CD4-positive, alpha-beta T cell treated with Interleukin-2 at 100 ng/mL for 4 hours (primary cell): ENCODE results near the gene DR1.
A peak's percentile ranks its signal among the peaks of the same experiment; 100 is the strongest.
"Not testable (repeated sequence)": the region's sequence is repeated elsewhere in the genome, so short reads cannot be mapped to it uniquely, and the experiment has no call there.

Experiments
- DNase-seq: peaks from one replicate; pipeline ENCODE4 v3.0.0-alpha.2; 2020; ENCODE audit warnings: low spot score

The DR1 gene

DNA sequence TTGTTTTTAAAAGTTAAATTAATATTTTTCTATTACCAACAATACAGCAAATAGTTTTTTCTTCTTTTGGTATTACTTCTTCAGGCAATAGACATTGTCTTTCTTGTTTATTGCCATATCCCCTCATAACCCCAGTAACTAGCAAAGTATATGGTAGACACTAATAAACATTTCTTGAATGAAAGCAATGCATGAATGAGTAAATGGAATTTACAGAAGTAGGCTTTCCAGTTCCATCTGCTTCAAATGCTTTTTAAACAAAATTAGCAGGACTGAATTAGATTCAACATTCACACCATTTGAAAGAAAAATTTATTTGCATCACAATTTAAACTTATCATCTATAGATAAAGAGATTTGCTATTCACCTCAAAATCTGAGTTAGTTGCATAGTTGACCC, 5.6 kb upstream of the DR1 start:
- DNase-seq: no peak

DNA sequence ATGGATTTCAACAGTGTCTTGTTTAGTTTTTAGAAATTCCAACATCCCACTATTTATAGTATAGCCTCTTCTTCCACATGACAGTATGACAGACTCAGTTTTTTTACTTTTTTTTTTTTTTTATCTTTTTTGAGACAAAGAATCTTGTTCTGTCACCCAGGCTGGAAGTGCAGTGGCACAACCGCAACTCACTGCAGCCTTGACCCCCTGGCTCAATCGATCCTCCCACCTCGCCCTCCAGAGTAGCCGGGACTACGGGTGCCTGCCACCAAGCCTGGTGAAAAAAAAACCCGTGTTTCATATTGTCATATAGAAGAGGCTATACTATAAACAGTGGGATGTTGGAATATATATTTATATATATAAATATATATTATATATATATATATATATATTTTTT, 1.2 kb upstream of the DR1 start:
- DNase-seq: no peak

DNA sequence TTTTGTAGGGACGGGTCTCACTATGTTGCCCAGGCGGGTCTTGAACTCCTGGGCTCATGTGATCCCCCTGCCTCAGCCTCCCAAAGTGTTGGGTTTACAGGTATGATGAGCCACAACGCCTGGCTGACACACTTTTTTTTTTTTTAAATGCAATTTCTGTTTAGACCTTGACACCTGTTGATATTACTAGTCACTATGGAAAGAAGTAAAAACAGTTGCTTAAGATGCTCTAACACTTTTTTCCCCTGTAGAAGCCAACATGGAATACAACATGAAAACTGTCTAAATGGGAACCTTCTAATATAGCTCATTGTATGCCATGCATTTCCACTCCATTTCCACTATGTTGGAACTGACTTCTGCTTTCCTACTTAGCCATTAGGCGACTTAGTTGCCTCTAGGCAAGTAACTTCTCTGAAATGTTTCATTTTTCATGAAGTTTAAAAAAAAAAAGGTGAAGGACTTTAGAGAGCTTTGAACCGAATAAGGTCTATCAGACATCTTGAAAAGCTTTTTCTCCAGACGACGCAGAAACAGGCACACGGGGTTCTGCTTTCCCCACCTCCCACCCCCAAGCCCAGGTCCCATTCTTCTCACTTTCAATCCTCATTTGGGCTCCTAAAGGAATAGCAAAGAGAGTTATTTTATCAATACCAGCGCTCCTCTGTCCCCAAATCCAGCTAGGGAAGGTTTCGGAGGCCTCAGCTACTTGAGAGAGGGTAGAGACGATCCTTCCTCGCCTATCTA, 648 bp upstream of the DR1 start:
- DNase-seq: no peak

DNA sequence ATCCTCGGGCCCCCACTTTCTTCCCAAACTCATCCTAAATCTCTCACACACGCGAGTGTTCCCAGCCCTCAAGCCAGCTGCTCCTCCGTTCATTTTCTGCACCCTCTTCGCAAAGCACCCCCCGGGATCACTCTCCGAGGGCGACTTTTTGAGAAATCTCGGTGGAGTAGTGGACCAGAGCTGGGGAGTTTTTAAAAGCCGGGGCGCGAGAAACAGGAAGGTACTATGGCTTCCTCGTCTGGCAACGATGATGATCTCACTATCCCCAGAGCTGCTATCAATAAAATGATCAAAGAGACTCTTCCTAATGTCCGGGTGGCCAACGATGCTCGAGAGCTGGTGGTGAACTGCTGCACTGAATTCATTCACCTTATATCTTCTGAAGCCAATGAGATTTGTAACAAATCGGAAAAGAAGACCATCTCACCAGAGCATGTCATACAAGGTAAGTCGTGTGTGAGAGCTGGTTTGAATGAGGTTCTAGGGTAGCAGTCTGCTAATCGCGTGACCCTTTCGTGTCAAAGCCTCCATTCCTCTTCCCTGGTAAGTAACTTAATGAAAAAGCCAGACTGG, 800 bp downstream of the DR1 start:
- DNase-seq: peak; percentile 50

DNA sequence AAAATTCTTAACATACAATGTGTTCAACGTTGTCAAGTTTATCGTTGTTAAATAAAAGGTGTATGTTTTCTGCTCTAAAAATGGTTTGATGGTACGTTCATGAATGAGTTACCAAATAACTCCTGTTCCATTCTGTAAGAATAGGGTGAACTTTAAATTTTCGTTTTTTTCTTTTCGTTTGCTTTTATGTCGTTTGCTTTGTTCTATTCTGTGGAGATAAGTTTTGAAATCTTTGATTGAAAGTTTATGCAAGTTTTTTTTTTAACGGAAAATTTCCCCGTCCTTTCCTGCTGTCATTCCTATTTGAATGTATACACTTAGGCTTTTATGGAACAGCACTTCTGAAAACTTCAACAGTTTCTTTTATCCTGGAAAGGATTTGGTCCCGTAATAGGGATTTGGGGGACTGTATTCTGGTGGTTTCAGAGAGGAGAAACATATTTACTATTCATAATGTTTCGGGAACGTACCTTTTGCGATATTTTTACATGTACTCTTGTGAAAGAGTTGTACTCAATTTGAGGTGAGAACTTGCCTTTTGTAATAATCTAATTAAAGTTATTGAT, 1.7 kb downstream of the DR1 start:
- no peak for DNase-seq

DNA sequence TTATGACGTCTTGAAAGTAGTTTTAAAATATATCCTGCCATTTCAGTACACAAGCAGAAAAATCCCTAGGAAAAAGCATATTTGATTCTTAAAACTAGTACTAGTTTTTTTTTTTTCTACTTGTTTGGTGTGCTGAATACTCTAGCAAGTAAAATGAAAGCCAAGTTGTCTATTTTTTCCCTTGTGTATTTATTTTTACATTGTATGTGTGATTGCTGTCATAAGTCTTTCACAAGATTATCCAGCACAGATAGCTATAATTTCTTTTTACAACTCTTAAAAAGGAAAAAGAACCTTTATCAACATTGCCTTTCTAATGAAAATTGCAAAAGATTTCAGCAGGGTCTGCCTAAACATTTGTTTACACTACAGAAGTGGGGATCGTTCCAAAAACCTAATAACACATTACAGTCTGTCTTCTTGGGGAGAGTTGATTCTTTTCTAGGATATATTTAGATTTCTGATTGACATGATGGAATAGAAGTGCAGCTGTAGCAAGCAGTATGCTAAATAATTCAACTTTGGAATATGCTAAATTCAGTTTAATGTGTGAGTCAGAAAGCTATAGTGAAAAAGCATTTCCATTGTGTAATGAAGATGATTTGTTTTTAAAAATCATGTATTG, 2.5 kb downstream of the DR1 start:
- DNase-seq: no peak

DNA sequence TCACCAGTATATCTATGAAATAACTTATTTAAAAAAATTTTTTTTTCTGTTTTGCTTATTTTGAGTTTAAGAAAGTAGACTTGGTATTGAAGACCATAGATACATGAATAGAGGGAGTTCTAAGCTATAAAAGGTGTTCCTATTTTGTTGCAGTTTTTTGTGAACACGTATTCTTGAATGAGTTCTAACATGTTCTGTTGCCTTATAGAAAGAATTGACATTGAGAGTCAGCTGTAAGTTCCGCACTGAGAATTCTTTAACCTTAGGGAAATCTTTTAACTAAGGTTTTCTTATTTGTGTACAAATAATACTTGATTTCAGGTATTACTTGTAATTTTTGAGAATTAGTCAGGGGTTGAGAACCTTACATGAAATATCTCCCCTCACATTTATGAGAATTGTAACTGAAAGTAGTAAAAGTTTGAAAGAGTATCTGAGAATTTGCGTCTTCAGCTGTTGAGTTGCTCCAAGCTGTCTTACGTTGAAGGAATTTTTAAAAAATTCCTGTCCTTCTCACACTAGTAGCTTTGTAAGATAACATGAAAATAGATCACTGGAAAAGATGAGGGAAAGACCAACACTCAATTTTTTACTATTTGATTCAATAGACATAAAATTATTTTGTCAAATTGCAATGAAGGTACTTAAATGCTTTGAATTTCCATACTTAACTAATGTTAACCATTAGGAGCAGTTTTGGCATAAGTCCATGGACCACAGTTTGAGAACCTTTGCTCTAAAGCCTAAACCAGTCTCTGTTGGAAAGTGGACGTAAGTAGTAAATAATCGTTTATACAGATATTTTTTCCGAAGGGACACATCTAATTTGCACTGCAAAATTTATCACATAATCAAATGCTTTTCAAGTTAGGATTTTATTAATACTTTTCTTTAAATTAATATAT, 3.8 kb downstream of the DR1 start:
- no peak for DNase-seq

DNA sequence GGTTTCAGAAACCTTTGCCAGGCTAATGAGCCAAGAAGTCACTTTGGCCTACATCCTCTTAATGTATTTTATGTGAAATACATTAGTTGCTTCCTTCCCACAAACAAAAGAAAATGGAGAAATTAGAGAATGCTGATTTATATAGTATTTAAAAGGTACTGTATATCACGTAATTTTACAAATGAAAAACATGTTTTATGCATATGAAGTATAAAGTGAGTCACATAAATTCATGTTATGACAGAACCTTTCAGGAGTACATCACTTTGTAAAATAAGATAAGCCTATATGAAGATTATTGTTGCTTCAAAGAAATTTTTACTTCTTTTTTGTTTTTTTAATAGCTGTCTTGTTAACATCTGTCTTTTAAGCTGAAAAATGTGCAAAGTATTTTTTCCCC, 4.6 kb downstream of the DR1 start:
- no peak for DNase-seq

DNA sequence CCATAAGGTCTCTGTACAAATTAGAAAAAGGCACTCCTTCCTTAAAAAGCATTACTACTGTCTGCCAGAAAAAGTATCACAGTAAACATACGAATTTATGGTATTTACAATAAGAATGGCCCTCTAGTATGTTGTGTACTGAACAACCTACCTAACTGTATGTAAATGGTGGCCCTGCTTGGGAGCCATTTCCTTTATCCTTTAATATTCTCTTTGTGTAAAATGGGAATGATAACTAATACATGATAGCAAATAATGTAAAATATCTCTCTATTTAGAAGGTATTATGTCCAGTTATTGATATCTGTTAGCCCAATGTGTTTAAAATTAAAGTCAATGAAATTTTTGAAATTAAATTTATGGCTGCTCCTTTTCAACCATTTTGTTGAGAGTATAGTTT, 5.2 kb downstream of the DR1 start:
- no peak for DNase-seq

DNA sequence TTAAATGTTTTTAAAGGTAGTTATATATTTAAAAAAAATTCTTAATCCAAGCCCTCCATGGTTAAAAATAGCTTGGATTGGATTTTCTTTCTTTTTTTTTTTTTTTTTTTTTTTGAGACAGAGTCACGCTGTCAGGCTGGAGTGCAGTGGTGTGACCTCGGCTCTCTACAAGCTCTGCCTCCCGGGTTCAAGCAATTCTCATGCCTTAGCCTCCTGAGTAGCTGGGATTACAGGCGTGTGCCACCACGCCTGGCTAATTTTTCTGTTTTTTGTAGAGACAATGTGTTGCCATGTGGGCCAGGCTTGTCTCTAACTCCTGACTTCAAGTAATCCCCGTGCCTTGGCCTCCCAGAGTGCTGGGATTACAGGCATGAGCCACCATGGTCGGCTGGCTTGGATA, 5.6 kb downstream of the DR1 start:
- DNase-seq: not testable (repeated sequence)

DNA sequence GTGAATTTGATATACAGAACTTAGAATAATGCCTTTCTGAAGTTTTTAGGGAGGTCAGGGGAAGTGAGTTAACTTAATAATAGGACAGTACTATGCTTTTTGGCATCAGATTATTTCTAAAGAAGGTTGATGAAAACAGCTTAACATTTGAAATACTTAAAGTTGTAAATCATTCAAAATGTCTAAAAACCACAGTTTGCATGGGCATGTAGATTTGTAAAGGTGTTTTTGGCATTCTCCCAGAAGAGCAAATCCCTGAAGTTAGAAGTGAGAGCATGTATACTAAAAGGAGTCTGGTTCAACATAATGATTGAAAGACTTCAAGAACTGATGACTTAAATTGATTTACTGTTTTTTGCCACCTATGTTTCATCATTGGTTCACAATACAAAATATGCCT, 6.7 kb downstream of the DR1 start:
- no peak for DNase-seq

DNA sequence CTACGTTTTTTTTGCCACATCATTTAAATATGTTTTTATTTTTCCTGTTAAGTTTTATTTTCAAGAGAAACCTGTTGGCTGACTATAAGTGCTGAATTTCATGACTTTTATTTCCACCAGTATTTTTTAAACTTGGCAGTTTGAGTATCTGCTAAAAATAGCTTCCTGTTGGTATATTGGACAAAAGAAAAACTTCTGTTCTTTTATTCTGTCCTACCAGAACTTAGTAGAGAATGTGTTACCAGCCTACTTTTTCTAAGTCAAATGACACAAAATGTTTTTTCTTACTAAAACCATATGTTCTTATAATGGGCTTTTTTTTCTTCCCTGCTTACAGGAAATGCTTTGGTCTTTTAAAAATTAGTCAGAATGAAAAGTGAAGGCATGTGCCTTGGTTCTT, 7.6 kb downstream of the DR1 start:
- peak; percentile 12 for DNase-seq

DNA sequence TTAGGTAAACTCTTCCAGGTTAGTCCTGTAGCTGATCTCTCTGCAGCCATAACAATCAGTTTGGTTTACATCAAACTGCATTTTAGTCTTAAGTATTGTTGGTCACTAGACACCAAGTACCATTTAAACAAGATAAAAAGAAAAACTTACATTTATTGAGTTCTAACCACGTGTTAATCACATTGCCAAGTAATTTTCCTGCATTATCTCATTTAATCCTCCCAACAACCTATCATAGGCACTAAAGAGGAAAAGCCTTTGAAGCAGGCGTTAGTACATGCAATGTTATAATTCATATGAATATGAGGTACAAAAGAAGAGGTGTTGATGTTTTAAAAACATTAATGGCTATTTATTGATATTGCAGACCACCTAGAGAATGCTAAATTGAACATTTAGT, 9.0 kb downstream of the DR1 start:
- no peak for DNase-seq

DNA sequence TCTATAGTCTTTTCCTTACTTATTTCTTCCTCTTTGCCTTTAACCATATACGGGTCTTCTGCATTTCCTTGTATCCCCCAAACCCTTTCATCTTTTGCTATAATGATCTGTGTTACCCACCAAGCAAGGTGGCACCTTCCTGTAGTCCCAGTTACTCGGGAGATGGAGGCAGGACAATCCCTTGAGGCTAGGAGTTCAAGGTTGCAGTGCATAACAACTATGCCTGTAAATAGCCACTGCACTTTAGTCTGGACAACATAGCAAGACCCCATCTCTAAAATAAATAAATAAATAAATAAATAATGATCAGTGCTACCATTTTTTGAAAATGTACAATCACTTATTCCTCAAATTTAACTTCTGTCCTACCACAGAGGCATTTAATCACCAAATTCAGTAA, 11.5 kb downstream of the DR1 start:
- DNase-seq: no peak

DNA sequence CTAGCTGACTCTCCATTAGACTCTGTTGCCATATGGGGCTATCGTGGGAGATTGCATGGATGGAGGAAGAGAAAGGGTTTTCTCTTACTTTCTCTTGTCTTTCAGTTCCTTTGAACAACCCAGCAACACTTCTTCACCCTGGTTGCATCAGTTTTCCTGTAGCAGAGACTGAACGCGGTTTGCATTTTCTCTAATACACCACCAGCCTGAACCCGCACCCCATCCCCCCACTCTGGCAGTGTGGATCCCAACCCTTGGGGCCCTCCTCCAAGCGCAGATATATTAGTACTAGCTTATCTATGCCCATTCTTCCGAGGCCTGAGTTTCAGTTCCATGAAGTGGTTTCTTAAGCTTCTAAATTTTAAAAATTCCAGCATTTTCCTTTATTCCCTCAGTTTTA, 12.6 kb downstream of the DR1 start:
- DNase-seq: no peak

DNA sequence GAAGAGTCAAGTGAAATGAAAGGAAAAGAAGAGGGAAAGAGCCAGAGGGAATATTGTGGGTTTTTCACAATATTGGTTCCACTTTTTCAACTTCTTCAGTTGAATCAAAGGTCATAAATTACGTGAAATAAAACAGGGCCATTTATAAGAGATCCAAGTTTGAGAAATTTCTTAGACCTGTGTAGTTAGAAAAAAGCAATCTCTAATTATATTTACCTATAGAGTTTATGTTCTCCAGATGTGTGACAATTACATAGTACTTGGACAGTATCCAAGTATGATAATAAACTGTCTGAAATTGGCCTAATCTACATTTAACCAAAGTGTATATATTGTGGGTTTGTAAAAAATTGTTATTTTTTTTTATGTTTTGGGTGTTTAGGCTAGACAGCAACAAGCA, 14.4 kb downstream of the DR1 start:
- no peak for DNase-seq

DNA sequence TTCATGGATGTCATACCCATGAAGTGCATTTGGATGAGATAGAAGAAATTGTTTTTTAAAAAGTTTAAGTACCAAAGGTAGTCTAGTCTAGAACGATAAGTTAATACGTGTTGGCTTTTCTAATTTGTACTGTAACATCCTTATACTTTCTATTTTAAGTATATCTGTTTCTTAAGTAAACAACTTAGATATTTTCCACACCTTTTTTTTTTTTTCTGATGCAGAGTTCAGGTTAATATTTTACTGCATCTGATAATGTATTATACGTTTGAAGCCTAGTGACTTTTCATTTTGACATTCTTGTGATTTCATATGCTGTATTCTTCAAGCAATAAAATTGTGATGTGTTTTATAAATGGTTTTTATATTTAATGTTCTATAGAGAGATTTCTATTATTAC, 16.5 kb downstream of the DR1 start:
- no peak for DNase-seq

DNA sequence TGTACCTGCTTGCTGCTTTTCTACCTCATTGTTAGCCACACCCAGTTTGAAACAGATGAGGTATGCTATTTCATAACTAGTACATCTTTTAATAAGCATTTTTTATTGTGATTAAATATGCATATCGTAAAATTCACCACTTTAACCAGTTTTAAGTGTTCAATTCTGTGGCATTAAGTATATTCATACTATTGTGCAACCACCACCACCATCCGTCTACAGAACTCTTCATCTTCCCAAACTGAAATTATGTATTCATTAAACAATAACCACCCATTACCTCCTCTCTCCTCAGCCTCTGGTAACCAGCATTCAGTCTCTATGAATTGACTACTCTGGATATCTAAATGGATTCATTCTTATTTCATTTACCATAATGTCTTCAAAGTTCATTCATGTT, 20.1 kb downstream of the DR1 start:
- DNase-seq: no peak

DNA sequence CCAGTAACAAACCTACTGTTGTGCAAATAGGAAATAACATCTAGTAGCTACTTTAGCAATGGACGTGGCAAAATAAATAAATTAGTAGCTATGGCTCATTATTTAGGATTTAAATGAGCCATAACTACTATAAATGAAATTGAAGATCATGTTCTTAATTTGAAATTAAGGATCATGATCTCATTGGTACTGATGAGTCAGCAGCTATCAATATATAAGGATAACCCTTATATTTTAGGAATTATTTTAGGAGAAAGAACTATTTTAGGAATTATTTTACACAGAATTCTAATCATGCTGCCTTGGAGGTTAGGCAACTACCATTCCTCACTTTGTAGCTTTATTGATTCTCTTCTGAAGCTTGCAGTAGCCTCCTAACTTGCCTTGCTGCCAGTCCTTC, 24.0 kb downstream of the DR1 start:
- no peak for DNase-seq

DNA sequence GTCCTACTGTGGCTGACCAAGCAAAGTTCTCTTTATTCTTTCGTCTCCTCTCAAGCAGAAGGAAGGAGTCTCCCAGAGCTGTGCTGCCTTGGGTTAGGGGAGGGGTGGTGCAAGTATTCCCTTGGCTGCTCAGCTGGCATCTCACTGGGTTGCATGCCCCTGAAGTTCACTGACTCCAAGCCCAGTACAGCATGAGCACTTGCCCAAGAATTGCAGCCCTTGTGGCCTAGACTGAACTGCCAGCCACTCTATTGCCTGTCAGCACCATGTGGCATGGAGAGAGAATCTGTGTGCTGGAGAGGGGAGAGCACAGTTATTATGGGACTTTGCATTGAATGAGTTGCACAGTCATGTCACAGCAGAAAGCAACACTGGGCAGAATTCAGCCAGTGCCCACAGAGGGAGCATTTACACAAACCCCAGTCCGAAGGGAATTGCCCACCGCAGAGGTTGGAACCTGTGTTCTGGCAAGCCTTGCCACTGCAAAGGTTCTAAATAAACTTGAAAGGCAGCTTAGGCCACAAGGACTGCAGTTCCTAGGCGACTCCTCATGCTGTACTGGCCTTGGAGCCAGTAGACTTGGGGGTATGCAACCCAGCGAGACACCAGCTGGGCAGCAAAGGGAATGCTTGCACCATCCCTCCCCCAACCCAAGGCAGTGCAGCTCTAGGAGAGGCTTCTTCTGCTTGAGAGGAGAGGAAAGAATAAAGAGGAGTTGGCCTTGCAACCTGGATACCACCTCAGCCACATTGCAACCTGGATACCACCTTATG, 28.8 kb downstream of the DR1 start:
- DNase-seq: no peak

DNA sequence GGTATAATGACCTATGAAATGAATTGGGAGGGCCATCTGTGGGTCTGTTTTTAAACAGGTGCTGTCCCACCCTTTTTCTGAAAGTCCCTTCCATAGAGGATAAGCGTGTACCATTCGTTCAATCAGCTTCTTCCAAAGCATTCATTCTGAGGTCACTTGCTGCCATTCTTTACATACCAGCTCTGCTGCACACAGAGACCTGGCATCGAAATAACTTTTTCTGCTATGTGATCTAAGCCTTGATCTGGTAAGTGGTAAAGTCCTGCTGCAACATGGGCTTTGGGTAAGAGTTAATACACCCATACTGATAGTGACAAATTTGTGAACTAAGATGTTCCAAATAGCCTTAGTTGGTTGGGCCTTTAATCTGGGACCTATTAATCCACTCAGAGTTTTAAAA, 38.9 kb downstream of the DR1 start:
- no peak for DNase-seq

DNA sequence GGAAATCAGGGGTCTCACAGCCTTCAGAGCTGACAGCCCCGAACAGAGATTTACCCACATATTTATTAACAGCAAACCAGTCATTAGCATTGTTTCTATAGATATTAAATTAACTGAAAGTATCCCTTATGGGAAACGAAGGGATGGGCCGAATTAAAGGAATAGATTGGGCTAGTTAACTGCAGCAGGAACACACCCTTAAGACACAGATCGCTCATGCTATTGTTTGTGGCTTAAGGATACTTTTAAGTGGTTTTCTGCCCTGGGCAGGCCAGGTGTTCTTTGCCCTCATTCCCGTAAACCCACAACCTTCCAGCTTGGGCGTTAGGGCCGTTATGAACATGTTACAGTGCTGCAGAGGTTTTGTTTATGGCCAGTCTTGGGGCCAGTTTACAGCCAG, 40.6 kb downstream of the DR1 start:
- not testable (repeated sequence) for DNase-seq
